ENCODE results near the gene FDX2.

DNA sequence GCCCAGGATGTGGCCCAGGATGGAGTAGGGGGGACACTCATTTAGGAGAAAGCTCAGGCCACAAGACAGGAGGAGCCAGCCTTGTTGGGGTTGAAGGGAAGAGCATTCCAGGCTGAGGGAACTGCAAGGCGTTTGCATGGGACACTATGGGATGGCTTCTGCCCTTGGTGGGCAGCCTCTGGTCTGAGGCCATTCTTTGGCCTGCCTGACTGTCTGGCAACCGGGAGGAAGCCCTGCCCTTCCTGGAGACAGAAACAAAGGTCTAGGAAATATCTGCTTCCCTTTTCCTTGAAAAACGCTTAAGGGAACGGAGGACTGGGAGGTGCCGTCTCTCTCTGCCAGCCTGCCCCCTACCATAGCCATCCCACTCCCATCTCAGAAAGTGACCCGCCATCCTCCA is 47.7 kb downstream of the FDX2 start:
- TF ChIP-seq CTCF (IDR thresholded peaks at IDR 0.05), result no peak
- no peak for TF ChIP-seq POLR2A (IDR thresholded peaks at IDR 0.05)
- no peak for TF ChIP-seq POLR2AphosphoS5 (IDR thresholded peaks at IDR 0.05; ENCODE audit: insufficient read depth in 1 of 2, low read depth in 1 of 2)
